GM12872 (cell line): Measurements from ENCODE around the gene TSSK2.

Experiments
- TF ChIP-seq, protein P1 (sequence below): IDR thresholded peaks from 3 replicates; pipeline ENCODE4 v1.5.1; 2011; ENCODE audit warnings: low read depth, mild to moderate bottlenecking, low read length, moderate library complexity; ENCODE audit not compliant: insufficient read depth

Gene TSSK2

DNA sequence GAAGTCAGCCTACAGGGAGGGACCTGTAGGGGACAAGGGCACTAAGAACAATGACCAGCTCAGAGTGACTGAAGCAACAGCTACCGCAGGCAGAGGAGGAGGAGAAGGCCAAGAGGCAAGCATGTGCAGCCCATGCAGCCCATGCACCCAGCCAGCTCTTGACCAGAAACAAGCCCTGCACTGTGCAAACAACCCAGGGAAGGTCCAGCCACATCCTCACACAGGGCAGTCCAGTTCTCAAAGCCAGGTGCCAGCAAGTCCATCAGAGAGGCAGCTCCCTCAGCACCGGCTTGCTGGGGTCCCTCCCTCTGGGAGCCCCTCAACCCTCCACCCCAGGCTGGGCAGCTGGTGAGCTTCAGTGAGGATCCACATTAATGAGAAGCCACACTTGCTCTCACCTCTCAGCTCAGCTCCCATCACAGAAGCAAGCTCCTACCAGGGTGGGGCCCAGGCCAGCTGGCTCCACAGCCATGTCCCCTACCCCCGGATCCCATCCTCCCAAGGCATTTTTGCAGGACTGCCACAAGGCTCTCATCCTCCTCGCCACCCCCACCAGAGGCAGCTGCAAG lies 16.0 kb upstream of the TSSK2 start:
- TF ChIP-seq, protein P1, sequence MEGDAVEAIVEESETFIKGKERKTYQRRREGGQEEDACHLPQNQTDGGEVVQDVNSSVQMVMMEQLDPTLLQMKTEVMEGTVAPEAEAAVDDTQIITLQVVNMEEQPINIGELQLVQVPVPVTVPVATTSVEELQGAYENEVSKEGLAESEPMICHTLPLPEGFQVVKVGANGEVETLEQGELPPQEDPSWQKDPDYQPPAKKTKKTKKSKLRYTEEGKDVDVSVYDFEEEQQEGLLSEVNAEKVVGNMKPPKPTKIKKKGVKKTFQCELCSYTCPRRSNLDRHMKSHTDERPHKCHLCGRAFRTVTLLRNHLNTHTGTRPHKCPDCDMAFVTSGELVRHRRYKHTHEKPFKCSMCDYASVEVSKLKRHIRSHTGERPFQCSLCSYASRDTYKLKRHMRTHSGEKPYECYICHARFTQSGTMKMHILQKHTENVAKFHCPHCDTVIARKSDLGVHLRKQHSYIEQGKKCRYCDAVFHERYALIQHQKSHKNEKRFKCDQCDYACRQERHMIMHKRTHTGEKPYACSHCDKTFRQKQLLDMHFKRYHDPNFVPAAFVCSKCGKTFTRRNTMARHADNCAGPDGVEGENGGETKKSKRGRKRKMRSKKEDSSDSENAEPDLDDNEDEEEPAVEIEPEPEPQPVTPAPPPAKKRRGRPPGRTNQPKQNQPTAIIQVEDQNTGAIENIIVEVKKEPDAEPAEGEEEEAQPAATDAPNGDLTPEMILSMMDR: no peak

DNA sequence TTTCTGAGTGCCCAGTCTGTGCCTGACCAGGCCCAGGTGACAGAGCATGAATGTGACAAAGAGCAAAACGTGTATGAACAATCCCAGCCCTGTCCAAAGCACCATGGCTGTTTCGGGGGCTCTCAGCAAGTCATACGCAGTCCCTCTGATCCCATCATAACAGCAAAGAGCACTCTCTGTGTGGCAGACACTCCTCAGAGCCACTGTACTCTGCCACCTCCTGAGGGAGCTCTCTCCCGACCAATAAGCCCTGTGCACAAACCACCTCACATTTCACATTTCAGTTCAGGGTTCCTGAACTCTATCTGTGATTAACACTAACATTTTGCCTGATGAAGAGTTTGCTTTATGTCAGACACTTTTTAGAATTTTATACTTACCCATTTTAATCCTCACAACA lies 15.5 kb upstream of the TSSK2 start:
- TF ChIP-seq, protein P1: 0 out of 3 replicates have a peak, but pooled peaks have one; percentile 8

DNA sequence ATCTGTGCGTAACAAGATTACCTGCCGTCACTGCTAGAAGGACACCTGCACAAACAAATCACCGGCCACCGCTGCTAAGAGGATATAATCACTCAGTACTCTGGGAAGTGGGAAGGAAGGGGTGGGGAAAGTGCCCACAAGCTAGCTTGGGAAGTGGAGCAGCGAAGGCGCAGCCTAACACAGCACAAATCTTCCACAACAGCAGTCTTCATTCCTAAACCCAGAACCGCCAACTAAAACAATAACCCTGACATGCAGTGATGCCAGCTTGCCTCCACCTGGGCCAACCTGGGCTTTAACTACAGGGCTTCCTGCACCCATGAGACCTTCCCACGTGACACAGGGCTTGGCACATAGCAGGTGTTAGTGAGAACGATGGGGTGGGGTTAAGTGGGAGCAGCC lies 14.0 kb upstream of the TSSK2 start:
- TF ChIP-seq, protein P1: no peak

DNA sequence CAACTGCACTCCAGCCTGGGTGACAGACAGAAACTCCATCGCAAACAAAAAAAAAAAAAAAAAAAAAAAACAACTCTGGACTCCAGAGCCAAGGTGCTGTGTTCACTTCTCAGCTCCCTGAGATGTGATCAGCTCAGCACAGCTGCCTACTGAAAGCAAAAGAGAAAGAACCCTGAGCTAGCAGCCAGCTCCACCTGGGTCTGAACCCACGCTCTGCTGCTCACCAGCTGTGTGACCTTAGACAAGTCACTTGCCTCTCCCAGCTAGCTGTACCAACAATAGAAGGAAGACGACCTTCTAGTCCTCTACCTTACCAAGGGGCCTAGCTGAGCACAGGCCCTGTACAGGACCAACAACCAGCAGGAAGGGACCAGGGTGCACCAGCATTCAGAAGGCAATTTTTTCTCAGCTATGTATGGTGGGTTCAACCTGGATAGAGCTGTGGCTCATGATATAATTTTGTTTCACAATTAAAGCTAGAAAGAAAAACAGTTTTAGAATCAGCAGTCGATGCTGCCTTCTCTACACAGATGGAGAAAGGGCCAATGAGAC lies 12.7 kb upstream of the TSSK2 start:
- TF ChIP-seq, protein P1: no peak

DNA sequence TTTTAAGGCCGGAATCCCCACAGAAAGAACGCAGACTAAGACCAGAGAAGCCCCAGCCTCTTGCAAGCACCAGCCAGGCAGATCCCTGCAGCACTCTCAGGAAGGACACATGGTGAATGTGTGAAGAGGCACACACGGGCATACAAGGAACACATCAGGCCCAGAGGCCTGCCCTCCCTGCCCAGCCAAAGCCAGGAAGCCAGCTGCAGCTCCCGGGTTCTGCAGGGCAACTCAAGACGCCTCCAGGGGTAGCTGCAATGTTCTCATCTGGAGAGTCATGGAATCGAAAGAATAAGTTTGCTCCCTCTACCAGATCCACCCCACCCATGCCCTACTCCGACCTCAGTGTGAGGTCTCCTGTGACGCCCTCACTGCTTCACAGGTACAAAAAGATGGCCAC lies 11.2 kb upstream of the TSSK2 start:
- TF ChIP-seq, protein P1: no peak

DNA sequence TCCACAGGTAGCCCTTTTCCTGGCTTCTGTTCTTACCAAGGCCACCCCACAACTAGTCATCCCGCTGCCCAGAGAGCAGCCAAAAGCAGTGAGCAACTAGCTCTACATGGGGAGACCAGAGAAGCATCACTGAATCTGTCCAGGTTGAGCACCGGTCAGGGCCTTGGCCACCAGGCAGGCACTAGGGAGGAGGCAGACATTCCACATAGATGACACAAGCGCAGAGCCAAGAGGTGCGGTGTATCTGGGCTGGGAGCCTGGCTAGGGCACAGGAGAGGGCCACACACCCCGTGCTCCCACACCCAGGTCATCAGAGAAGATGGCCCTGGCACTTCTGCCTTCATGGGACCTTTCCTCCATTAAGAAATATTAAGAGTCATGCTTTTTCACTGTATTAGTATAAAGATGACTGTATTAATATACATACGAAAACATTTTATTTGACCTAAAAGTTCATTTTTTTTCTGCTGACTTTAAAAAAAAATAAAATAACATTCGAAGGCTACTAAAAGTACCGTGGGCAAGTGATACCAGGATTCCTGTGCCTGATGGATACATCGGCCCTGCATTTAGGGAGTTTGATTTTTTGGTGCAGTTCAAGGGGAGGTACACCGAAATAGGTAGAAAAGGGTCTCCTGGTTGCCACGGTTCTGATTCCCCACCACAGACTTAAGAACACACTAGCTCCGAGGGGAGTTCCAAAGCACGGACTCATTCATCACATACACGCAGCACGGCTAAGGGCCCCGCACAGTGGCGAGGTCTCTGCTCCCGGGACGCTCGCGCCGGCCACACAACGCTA lies 10.1 kb upstream of the TSSK2 start:
- TF ChIP-seq, protein P1: no peak

DNA sequence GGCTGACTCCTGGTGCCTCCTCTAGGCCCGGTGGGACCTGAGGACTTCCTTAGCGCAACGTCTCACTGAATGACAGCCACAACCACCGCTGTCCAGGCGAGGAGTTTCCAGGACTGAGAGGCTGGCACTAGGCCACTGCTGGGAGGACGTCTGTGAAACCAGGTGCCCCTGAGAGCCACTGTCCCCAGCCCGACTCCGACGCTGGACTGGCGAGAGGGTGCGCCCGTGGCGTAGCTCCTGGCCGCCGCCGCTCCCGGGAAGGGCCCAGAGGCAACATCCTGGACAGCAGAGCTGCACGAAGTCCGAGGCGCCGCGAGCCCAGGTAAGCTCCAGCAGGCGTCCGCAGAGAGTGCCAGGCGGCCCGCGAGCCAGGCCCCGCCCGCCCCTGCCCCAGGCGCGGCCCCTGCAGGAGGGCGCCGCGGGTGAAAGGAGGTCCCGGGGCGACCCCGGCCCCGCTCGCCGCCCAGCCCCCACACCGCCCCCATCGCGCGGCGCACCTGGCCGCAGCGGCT lies 9.4 kb upstream of the TSSK2 start:
- TF ChIP-seq, protein P1: no peak
